22Rv1 (cell line): ENCODE results near the gene DENND6A.

Experiments used
- ZFX ChIP-seq: fragments of 450-650 bp; IDR thresholded peaks from 2 replicates; pipeline ENCODE4 v1.6.1; 2017; ENCODE audit warnings: antibody characterized with exemption, borderline replicate concordance
- TF ChIP-seq, protein P1 (sequence below): fragments of 450-650 bp; IDR thresholded peaks from 2 replicates; pipeline ENCODE4 v1.5.1; 2017; ENCODE audit warnings: mild to moderate bottlenecking

DNA sequence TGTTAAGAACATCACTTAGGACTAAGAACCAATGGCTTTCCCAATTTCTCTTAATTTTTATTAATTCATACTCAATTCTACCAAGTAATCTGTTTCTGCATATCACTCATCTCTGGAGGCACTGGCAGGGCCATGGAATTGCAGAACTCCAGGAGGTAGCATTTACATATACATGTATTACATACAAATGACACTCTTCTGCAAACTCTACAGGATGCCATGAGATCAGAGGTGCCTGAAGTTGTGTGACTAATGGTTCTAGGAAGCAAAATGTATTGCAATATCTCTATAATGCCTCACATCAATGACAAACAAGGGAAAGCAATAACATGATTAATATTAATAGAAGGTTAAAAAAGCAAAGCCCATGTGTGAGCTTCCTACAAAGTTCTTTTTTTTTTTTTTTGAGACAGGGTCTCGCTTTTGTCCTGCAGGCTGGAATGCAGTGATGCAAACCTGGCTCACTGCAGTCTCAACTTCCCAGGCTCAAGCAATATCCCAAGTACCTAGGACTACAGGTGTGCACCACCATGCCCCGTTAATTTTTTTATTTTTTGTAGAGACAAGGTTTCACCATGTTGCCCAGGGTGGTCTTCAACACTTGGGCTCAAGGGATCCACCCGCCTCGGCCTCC, 33.0 kb downstream of the DENND6A start:
- TF ChIP-seq, protein P1, sequence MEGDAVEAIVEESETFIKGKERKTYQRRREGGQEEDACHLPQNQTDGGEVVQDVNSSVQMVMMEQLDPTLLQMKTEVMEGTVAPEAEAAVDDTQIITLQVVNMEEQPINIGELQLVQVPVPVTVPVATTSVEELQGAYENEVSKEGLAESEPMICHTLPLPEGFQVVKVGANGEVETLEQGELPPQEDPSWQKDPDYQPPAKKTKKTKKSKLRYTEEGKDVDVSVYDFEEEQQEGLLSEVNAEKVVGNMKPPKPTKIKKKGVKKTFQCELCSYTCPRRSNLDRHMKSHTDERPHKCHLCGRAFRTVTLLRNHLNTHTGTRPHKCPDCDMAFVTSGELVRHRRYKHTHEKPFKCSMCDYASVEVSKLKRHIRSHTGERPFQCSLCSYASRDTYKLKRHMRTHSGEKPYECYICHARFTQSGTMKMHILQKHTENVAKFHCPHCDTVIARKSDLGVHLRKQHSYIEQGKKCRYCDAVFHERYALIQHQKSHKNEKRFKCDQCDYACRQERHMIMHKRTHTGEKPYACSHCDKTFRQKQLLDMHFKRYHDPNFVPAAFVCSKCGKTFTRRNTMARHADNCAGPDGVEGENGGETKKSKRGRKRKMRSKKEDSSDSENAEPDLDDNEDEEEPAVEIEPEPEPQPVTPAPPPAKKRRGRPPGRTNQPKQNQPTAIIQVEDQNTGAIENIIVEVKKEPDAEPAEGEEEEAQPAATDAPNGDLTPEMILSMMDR, result no peak
- TF ChIP-seq ZFX, result no peak
